ENCODE measurements around the gene ETFRF1. TPM values are rescaled to one million over a fixed set of nuclear protein-coding genes. Genes with fewer than 3 reads are reported as not detected.

Gene ETFRF1
- total RNA-seq, 2 donors from 2014 or later = 9.7 to 21.4 TPM

DNA sequence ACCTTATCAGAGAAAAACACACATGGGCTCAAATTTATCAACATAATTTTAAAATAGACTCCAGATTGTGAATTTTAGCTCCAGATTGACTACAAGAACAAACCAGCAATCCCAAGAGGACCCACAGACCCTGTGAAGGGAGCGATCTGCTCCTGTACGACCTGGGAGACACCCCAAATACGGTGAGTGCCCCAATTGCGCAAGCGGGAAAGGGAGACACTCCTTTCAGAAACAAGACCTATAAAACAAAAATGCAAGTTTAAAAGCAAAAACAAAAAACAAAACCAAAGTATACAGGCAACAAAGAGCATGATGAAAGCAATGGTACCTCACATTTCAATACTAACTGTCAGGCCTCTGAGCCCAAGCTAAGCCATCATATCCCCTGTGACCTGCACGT, 32.2 kb upstream of the ETFRF1 start:
- H3K36me3 Mint-ChIP-seq (ENCODE audit: low read depth) = no peaks in the 10 kb centered on the region
- no peaks in the 10 kb centered on the region for H3K27me3 ChIP-seq (ENCODE audit: control insufficient read depth, insufficient read depth, low read length, poor library complexity, severe bottlenecking)
- H3K9ac ChIP-seq (ENCODE audit: extremely low read depth, low read length, poor library complexity, severe bottlenecking) = no peak overlapping the region
- H3K27ac Mint-ChIP-seq = no peak overlapping the region
- no peaks in the 10 kb centered on the region for H3K4me1 ChIP-seq (ENCODE audit: control insufficient read depth, insufficient read depth, low read length)
- H3K4me3 Mint-ChIP-seq = no peak overlapping the region
- H3K4me3 ChIP-seq (ENCODE audit: low read length) = no peak overlapping the region
- H3K27me3 Mint-ChIP-seq (ENCODE audit: insufficient read depth) = no peaks in the 10 kb centered on the region
- peaks cover 11% of the 10 kb centered on the region for H3K9me3 Mint-ChIP-seq
- no peak for DNase-seq
- 91 to 100% methylated on average over 3 to 6 of the region's 6 CpGs for WGBS, 2 experiments (ENCODE audit: insufficient coverage in 1 of 2, insufficient read length in 1 of 2)
- TF ChIP-seq, protein P1, sequence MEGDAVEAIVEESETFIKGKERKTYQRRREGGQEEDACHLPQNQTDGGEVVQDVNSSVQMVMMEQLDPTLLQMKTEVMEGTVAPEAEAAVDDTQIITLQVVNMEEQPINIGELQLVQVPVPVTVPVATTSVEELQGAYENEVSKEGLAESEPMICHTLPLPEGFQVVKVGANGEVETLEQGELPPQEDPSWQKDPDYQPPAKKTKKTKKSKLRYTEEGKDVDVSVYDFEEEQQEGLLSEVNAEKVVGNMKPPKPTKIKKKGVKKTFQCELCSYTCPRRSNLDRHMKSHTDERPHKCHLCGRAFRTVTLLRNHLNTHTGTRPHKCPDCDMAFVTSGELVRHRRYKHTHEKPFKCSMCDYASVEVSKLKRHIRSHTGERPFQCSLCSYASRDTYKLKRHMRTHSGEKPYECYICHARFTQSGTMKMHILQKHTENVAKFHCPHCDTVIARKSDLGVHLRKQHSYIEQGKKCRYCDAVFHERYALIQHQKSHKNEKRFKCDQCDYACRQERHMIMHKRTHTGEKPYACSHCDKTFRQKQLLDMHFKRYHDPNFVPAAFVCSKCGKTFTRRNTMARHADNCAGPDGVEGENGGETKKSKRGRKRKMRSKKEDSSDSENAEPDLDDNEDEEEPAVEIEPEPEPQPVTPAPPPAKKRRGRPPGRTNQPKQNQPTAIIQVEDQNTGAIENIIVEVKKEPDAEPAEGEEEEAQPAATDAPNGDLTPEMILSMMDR (conservative IDR thresholded peaks at IDR 0.05) = no peak
- no peak overlapping the region for H3K27ac ChIP-seq (ENCODE audit: low read depth, low read length)
- H3K36me3 ChIP-seq (ENCODE audit: control insufficient read depth, insufficient read depth, low read length) = no peaks in the 10 kb centered on the region
- H3K9me3 ChIP-seq (ENCODE audit: control insufficient read depth, low read length) = no peaks in the 10 kb centered on the region
- H3K4me1 Mint-ChIP-seq = no peaks in the 10 kb centered on the region

DNA sequence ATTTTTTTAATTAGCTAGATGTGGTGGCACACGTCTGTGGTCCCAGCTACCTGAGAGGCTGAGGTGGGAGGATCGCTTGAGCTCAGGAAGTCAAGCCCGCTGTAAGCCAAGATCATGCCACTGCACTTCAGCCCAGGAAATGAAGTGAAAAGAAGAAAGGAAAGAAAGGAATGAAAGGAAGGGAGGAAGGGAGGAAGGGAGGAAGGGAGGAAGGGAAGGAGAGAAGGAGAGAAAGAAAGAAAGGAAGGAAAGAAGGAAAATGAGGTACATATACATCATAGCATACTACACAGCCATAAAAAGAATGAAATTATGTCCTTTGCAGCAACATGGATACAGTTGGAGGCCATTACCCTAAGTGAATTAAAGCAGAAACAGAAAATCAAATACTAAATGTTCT, 12.3 kb upstream of the ETFRF1 start:
- no peak for DNase-seq
- H3K36me3 Mint-ChIP-seq (ENCODE audit: low read depth) = no peaks in the 10 kb centered on the region
- 84 to 89% methylated on average over 3 of the region's 3 CpGs for WGBS, 2 experiments (ENCODE audit: insufficient coverage in 1 of 2, insufficient read length in 1 of 2)
- Histone ChIP-seq H3K27ac (ENCODE audit: low read depth, low read length) (no peak overlapping the region), H3K9me3 (ENCODE audit: control insufficient read depth, low read length) (no peaks in the 10 kb centered on the region), H3K9ac (ENCODE audit: extremely low read depth, low read length, poor library complexity, severe bottlenecking) (no peak overlapping the region), H3K4me1 (ENCODE audit: control insufficient read depth, insufficient read depth, low read length) (no peaks in the 10 kb centered on the region), H3K4me3 (ENCODE audit: low read length) (no peak overlapping the region), H3K27me3 (ENCODE audit: control insufficient read depth, insufficient read depth, low read length, poor library complexity, severe bottlenecking) (no peaks in the 10 kb centered on the region), H3K36me3 (ENCODE audit: control insufficient read depth, insufficient read depth, low read length) (no peaks in the 10 kb centered on the region)
- H3K4me3 Mint-ChIP-seq = no peak overlapping the region
- TF ChIP-seq, protein P1 (conservative IDR thresholded peaks at IDR 0.05) = no peak
- peaks cover 6% of the 10 kb centered on the region for H3K4me1 Mint-ChIP-seq
- H3K27ac Mint-ChIP-seq = no peak overlapping the region
- H3K27me3 Mint-ChIP-seq (ENCODE audit: insufficient read depth) = no peaks in the 10 kb centered on the region
- H3K9me3 Mint-ChIP-seq = no peaks in the 10 kb centered on the region

DNA sequence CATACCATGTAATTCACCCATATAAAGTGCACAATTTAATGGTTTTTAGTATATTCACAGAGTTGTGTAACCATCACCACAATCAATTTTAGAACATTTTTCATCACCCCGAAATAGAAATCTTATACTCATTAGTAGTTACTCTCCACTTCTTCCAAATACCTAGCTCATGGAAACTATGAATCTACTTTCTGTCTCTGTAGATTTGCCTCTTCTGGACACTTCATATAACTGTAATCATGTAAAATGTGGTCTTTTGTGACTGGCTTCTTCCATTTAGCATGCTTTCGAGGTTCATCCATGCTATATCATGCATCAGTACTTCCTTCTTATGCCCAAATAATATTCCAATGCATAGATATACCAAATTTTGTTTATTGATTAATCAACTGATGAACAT, 10.9 kb upstream of the ETFRF1 start:
- no peaks in the 10 kb centered on the region for H3K9me3 ChIP-seq (ENCODE audit: control insufficient read depth, low read length)
- Mint-ChIP-seq H3K4me1 (peaks cover 6% of the 10 kb centered on the region), H3K9me3 (no peaks in the 10 kb centered on the region), H3K36me3 (ENCODE audit: low read depth) (no peaks in the 10 kb centered on the region), H3K27ac (no peak overlapping the region), H3K27me3 (ENCODE audit: insufficient read depth) (no peaks in the 10 kb centered on the region), H3K4me3 (no peak overlapping the region)
- no peak overlapping the region for H3K27ac ChIP-seq (ENCODE audit: low read depth, low read length)
- no peaks in the 10 kb centered on the region for H3K27me3 ChIP-seq (ENCODE audit: control insufficient read depth, insufficient read depth, low read length, poor library complexity, severe bottlenecking)
- TF ChIP-seq, protein P1 (conservative IDR thresholded peaks at IDR 0.05) = no peak
- H3K4me3 ChIP-seq (ENCODE audit: low read length) = no peak overlapping the region
- no peak overlapping the region for H3K9ac ChIP-seq (ENCODE audit: extremely low read depth, low read length, poor library complexity, severe bottlenecking)
- no peaks in the 10 kb centered on the region for H3K4me1 ChIP-seq (ENCODE audit: control insufficient read depth, insufficient read depth, low read length)
- WGBS, 2 experiments (ENCODE audit: insufficient coverage in 1 of 2, insufficient read length in 1 of 2) = 53 to 93% methylated on average over 1 to 2 of the region's 2 CpGs
- no peak for DNase-seq
- no peaks in the 10 kb centered on the region for H3K36me3 ChIP-seq (ENCODE audit: control insufficient read depth, insufficient read depth, low read length)
